Diencephalon (tissue), 1 donor: ENCODE results near the gene MRPL18. TPM values are rescaled to one million over a fixed set of nuclear protein-coding genes. Genes with fewer than 3 reads are reported as not detected.

ENCODE experiments used
- small RNA-seq: library from RNA; depleted of rRNA; stranded (forward); fragments of <200 nt; gene quantifications from one replicate; pipeline ENCODE3, GENCODE V24; 2014
- total RNA-seq: library from RNA; depleted of rRNA; stranded (reverse); fragments of >200 nt; gene quantifications from one replicate; pipeline ENCODE4 v1.2.3, GENCODE V29; 2014

MRPL18 gene
- total RNA-seq: 57.9 TPM

GRCh38 chr6:159790149-159790955 lies at the start of gene MRPL18:
Gene MRPL18, plus strand, starts transcription at chr6:159790467. Its CDS starts 121 bp downstream, at chr6:159790588.

DNA sequence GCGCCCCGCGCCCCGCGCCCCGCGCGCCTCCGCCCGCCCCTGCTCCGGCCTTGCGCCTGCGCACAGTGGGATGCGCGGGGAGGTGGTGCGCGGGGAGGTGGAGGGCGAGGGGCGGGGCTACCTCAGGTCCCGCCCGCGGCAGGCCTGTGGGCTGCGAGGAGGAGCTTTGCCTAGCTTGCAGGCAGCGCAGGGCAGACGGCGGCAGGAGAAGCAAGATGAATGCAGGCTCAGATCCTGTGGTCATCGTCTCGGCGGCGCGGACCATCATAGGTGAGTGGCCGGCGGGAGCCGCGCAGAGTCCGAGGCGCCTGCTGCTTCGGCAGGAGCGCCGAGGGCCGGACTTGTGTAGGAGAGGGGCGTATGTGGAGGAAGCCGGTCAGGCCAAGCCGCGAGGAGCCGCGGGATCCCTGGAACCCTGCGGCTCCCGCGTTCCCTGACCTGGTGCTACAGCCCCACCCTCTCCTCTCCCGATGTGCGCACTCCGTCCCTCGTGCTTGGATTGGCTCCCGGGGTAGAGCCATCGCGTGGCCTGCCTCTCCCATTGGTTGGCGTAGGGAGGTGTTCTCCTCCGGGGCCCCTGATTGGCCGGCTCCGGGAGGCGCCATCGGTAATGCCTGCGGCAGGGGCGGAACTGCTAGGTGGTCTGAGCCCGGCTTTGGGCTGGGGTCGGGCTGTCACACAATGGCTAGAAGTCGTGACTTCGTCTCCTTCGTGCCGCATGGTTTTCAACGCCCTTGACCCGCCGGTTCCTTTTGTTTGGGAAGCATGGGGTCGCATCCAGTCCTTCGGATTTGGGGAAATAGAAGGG lies 28.2 kb upstream of the MRPL18 start, which contains the start of gene ACAT2:
Gene ACAT2 (plus strand): TSS at position 173 of the 808 bp plus-strand sequence. CDS start 43 bp downstream, at position 216.

GRCh38 chr6:159789377-159790148 lies 704 bp upstream of the MRPL18 start, which contains the start of gene TCP1:
Gene TCP1, minus strand, starts transcription at chr6:159789602. Its CDS starts 134 bp downstream, at chr6:159789468.

GRCh38 chr6:159800141-159800865 lies 10.0 kb downstream of the MRPL18 start, which contains the start of gene PNLDC1:
Gene PNLDC1, plus strand, starts transcription at chr6:159800276. Its CDS starts 32 bp downstream, at chr6:159800308.

Small RNA genes lying within 50 kb of the gene (small RNA-seq; reads per million reads assigned to genes)
- gene SNORA20: 34.8 reads per million, percentile 96 among the genes with 10 or more reads in this experiment
- gene SNORA29: not detected

Other genes starting within 250 kb of the MRPL18 start
- gene SOD2, start 97.2 kb upstream of the MRPL18 start, total RNA-seq: 96.4 TPM
- gene WTAP, start 63.0 kb upstream of the MRPL18 start, total RNA-seq: 103 TPM
- gene ACAT2, start 28.4 kb upstream of the MRPL18 start, total RNA-seq: 61.4 TPM
- gene TCP1, start 865 bp upstream of the MRPL18 start, total RNA-seq: 227 TPM
- gene PNLDC1, start 9.8 kb downstream of the MRPL18 start, total RNA-seq: 0.23 TPM
- gene MAS1, start 100.5 kb downstream of the MRPL18 start, total RNA-seq: under 0.01 TPM
- gene IGF2R, start 178.6 kb downstream of the MRPL18 start, total RNA-seq: 40.1 TPM